HFFc6 (cell line): ENCODE measurements around the gene CSN1S1. TPM values are rescaled to one million over a fixed set of nuclear protein-coding genes. Genes with fewer than 3 reads are reported as not detected.
"Not testable (repeated sequence)": the region's sequence is repeated elsewhere in the genome, so short reads cannot be mapped to it uniquely, and the experiment has no call there.

Source experiments
- DNase-seq: peaks from one replicate; pipeline ENCODE4 v3.0.0-alpha.2; 2018
- H3K27ac Mint-ChIP-seq: 2 replicates; pipeline ENCODE4 v1.8.0; 2020; ENCODE audit warnings: mild to moderate bottlenecking, mixed read lengths
- H3K27me3 Mint-ChIP-seq: 2 replicates; pipeline ENCODE4 v1.8.0; 2021; ENCODE audit warnings: mild to moderate bottlenecking, moderate library complexity, mixed read lengths; ENCODE audit not compliant: insufficient read depth
- H3K36me3 Mint-ChIP-seq: 2 replicates; pipeline ENCODE4 v1.8.0; 2021; ENCODE audit warnings: low read depth, mixed read lengths
- H3K4me1 Mint-ChIP-seq: 2 replicates; pipeline ENCODE4 v1.8.0; 2020; ENCODE audit warnings: low read depth, mixed read lengths
- H3K4me3 Mint-ChIP-seq: 2 replicates; pipeline ENCODE4 v1.8.0; 2020; ENCODE audit warnings: mild to moderate bottlenecking, moderate library complexity, mixed read lengths
- H3K9me3 Mint-ChIP-seq: 2 replicates; pipeline ENCODE4 v1.8.0; 2020; ENCODE audit warnings: mild to moderate bottlenecking, mixed read lengths
- CTCF ChIP-seq: fragments of 200-600 bp; sonication (generic); IDR thresholded peaks from 2 replicates; pipeline ENCODE4 v1.5.0; 2021; ENCODE audit warnings: antibody characterized with exemption, mild to moderate bottlenecking
- total RNA-seq, 6 experiments: library from RNA; stranded (reverse); fragmentation: NEBNext Ultra II Directional; extraction: Animal tissue kit (Norgen Biotek cat#: 25700); gene quantifications; 2 replicates in 1 of 6; 3 replicates in 5 of 6; pipeline ENCODE4 v1.2.3, GENCODE V29; 2021

CSN1S1 gene
- total RNA-seq, 6 experiments from 2014 or later = not detected

GRCh38 chr4:69920874-69921273 is 10.0 kb upstream of the CSN1S1 start:
- no peaks in the 10 kb centered on the region for H3K36me3 Mint-ChIP-seq
- H3K27me3 Mint-ChIP-seq = no peaks in the 10 kb centered on the region
- H3K4me1 Mint-ChIP-seq = no peaks in the 10 kb centered on the region
- TF ChIP-seq CTCF = no peak
- H3K9me3 Mint-ChIP-seq = peaks cover 35% of the 10 kb centered on the region
- no peak overlapping the region for H3K4me3 Mint-ChIP-seq
- H3K27ac Mint-ChIP-seq = no peak overlapping the region
- DNase-seq = no peak

- H3K4me1 Mint-ChIP-seq = not testable (repeated sequence)
These were observed 7.0 kb upstream of the CSN1S1 start for GRCh38 chr4:69923782-69924410.

GRCh38 chr4:69934150-69934549 is 3.3 kb downstream of the CSN1S1 start:
- TF ChIP-seq CTCF = no peak
- Mint-ChIP-seq H3K36me3 (no peaks in the 10 kb centered on the region), H3K4me1 (no peaks in the 10 kb centered on the region), H3K27ac (no peak overlapping the region), H3K4me3 (no peak overlapping the region), H3K27me3 (no peaks in the 10 kb centered on the region), H3K9me3 (peaks cover 10% of the 10 kb centered on the region)
- no peak for DNase-seq

More at GRCh38 chr4:69923782-69924410, 7.0 kb upstream of the CSN1S1 start:
- peaks cover 32% of the 10 kb centered on the region for H3K9me3 Mint-ChIP-seq
- not testable (repeated sequence) for H3K27me3 Mint-ChIP-seq, H3K4me3 Mint-ChIP-seq, H3K27ac Mint-ChIP-seq, DNase-seq, H3K36me3 Mint-ChIP-seq

- Mint-ChIP-seq H3K36me3 (no peaks in the 10 kb centered on the region), H3K4me3 (no peak overlapping the region), H3K27ac (no peak overlapping the region), H3K27me3 (no peaks in the 10 kb centered on the region), H3K4me1 (no peaks in the 10 kb centered on the region), H3K9me3 (peaks cover 10% of the 10 kb centered on the region)
- no peak for TF ChIP-seq CTCF
- DNase-seq = no peak
These were observed 5.7 kb downstream of the CSN1S1 start for GRCh38 chr4:69936566-69936965.

- Mint-ChIP-seq H3K27me3 (no peaks in the 10 kb centered on the region), H3K9me3 (peaks cover 23% of the 10 kb centered on the region), H3K27ac (no peak overlapping the region), H3K4me1 (no peaks in the 10 kb centered on the region), H3K4me3 (no peak overlapping the region), H3K36me3 (no peaks in the 10 kb centered on the region)
- DNase-seq = no peak
- no peak for TF ChIP-seq CTCF
These were observed 20.7 kb downstream of the CSN1S1 start for GRCh38 chr4:69951602-69952001.

GRCh38 chr4:69957209-69957608 is 26.3 kb downstream of the CSN1S1 start:
- Mint-ChIP-seq H3K4me1 (no peaks in the 10 kb centered on the region), H3K4me3 (no peak overlapping the region), H3K36me3 (no peaks in the 10 kb centered on the region), H3K27ac (no peak overlapping the region), H3K9me3 (peaks cover 6% of the 10 kb centered on the region; the same call in 1 of the 2 replicates), H3K27me3 (no peaks in the 10 kb centered on the region)
- no peak for DNase-seq
- no peak for TF ChIP-seq CTCF
